ENCODE data around the gene HHIP.

Gene HHIP

GRCh38 chr4:144718958-144719512 is 73.1 kb downstream of the HHIP start:
- DNase-seq (ENCODE audit: low read depth): no peak
- H3K4me3 ChIP-seq (ENCODE audit: control insufficient read depth, low read depth, low read length): no peak overlapping the region
- no peak for TF ChIP-seq CTCF (IDR thresholded peaks at IDR 0.05; ENCODE audit: control insufficient read depth, insufficient read depth, low read depth, low read length, missing control alignments)

GRCh38 chr4:144720491-144720890 is 74.5 kb downstream of the HHIP start:
- H3K4me3 ChIP-seq (ENCODE audit: control insufficient read depth, low read depth, low read length): no peak overlapping the region
- no peak for DNase-seq (ENCODE audit: low read depth)
- no peak for TF ChIP-seq CTCF (IDR thresholded peaks at IDR 0.05; ENCODE audit: control insufficient read depth, insufficient read depth, low read depth, low read length, missing control alignments)

GRCh38 chr4:144721994-144722393 is 76.0 kb downstream of the HHIP start:
- no peak for DNase-seq (ENCODE audit: low read depth)
- no peak for TF ChIP-seq CTCF (IDR thresholded peaks at IDR 0.05; ENCODE audit: control insufficient read depth, insufficient read depth, low read depth, low read length, missing control alignments)
- H3K4me3 ChIP-seq (ENCODE audit: control insufficient read depth, low read depth, low read length): no peak overlapping the region

GRCh38 chr4:144723471-144723870 is 77.5 kb downstream of the HHIP start:
- TF ChIP-seq CTCF (IDR thresholded peaks at IDR 0.05; ENCODE audit: control insufficient read depth, insufficient read depth, low read depth, low read length, missing control alignments): no peak
- H3K4me3 ChIP-seq (ENCODE audit: control insufficient read depth, low read depth, low read length): no peak overlapping the region
- DNase-seq (ENCODE audit: low read depth): no peak

GRCh38 chr4:144729175-144729574 is 83.2 kb downstream of the HHIP start:
- no peak overlapping the region for H3K4me3 ChIP-seq (ENCODE audit: control insufficient read depth, low read depth, low read length)
- TF ChIP-seq CTCF (IDR thresholded peaks at IDR 0.05; ENCODE audit: control insufficient read depth, insufficient read depth, low read depth, low read length, missing control alignments): no peak
- DNase-seq (ENCODE audit: low read depth): no peak

GRCh38 chr4:144732584-144733428 is 86.8 kb downstream of the HHIP start:
- TF ChIP-seq CTCF (IDR thresholded peaks at IDR 0.05; ENCODE audit: control insufficient read depth, insufficient read depth, low read depth, low read length, missing control alignments): no peak
- no peak for DNase-seq (ENCODE audit: low read depth)
- no peak overlapping the region for H3K4me3 ChIP-seq (ENCODE audit: control insufficient read depth, low read depth, low read length)
